HCT116 (cell line): ENCODE measurements around the gene HMBS.

Experiments
- CBX3 ChIP-seq: IDR thresholded peaks from 2 replicates; pipeline ENCODE4 v1.6.1; 2012; ENCODE audit warnings: low read depth
- EGR1 ChIP-seq: IDR thresholded peaks from 2 replicates; pipeline ENCODE4 v1.6.1; 2012; ENCODE audit warnings: low read depth
- EZH2 ChIP-seq: fragments of 200-600 bp; sonication (generic); IDR thresholded peaks from 2 replicates; pipeline ENCODE4 v1.6.1; 2017; ENCODE audit warnings: antibody characterized with exemption, mixed run types
- EZH2phosphoT487 ChIP-seq: fragments of 200-600 bp; IDR thresholded peaks from 2 replicates; pipeline ENCODE4 v1.6.1; 2018; ENCODE audit warnings: antibody characterized with exemption, borderline replicate concordance
- FOSL1 ChIP-seq: IDR thresholded peaks from 2 replicates; pipeline ENCODE4 v1.6.1; 2012; ENCODE audit warnings: low read depth
- POLR2A ChIP-seq: IDR thresholded peaks from 2 replicates; pipeline ENCODE4 v1.7.0; 2011; ENCODE audit warnings: borderline replicate concordance; ENCODE audit not compliant: insufficient read depth, insufficient read length; ENCODE audit errors: extremely low read depth
- SP1 ChIP-seq: IDR thresholded peaks from 2 replicates; pipeline ENCODE4 v1.6.1; 2012; ENCODE audit warnings: low read depth
- ZNF274 ChIP-seq: fragments of 200-500 bp; sonication (Bioruptor generic); IDR thresholded peaks from 2 replicates; pipeline ENCODE4 v1.6.1; 2014; ENCODE audit warnings: mild to moderate bottlenecking, low read depth, low read length, inconsistent platforms
- TF ChIP-seq, protein P1 (sequence below), 3 experiments: fragments of 200-600 bp in 1 of 3; sonication (generic) in 1 of 3; IDR thresholded peaks in 2 of 3; conservative IDR thresholded peaks in 1 of 3; 2 replicates each; pipeline ENCODE4 v1.5.1; 2012 to 2017; ENCODE audit warnings: low read depth in 2 of 3, low read length in 2 of 3, antibody characterized with exemption in 1 of 3, borderline replicate concordance in 1 of 3, control low read depth in 1 of 3, mild to moderate bottlenecking in 1 of 3, mixed read lengths in 1 of 3, mixed run types in 1 of 3, moderate library complexity in 1 of 3; ENCODE audit not compliant: insufficient read depth in 1 of 3
- TF ChIP-seq, protein P2 (sequence below): IDR thresholded peaks from 2 replicates; pipeline ENCODE4 v1.6.1; 2012
- TF ChIP-seq, protein P3 (sequence below): IDR thresholded peaks from 2 replicates; pipeline ENCODE4 v1.6.1; 2011; ENCODE audit warnings: mild to moderate bottlenecking, low read length, moderate library complexity; ENCODE audit not compliant: insufficient replicate concordance; ENCODE audit errors: extremely low read depth
- TF ChIP-seq, protein P4 (sequence below): IDR thresholded peaks from 2 replicates; pipeline ENCODE4 v1.6.1; 2012; ENCODE audit warnings: low read depth

DNA sequence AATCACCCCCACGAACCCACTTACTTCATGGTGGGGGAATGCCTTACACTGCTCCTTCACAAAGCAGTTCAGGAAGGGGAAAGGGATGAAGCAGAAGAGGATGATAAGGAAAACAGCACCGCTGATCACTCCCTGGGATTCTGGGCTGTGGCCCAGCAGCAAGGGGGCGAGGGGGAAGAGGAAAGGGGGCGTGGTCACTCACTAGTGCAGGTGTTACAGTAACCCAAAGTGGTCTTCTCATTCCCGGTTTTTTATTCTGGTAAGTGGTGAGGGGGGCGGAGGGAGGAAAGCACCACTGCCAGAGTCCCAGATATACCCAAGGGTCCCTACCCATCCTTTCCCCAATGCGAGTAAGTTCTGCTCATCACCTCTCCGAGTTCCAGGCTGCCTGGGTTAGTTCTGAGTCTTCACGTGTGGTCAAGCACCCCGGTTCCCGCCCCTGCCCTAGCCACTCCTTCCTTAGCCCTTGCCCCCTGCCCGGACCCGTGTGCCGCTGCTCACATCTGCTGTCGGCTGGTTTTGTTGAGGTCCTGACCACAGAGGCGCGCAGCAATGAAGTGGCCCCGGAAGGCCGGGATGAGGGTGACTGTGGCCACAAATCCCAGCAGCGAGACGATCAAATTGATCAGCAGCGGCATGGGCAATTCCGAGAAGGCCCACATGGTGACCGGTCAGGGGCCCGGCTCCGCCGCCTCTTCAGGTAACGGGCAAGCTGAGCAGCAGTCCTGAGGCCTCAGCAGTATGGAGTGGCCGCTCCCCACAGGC lies 16.5 kb downstream of the HMBS start:
- TF ChIP-seq POLR2A (no peak), FOSL1 (no peak), ZNF274 (no peak), EZH2 (no peak), EZH2phosphoT487 (no peak), EGR1 (no peak), SP1 (no peak), CBX3 (no peak)
- TF ChIP-seq, protein P1, sequence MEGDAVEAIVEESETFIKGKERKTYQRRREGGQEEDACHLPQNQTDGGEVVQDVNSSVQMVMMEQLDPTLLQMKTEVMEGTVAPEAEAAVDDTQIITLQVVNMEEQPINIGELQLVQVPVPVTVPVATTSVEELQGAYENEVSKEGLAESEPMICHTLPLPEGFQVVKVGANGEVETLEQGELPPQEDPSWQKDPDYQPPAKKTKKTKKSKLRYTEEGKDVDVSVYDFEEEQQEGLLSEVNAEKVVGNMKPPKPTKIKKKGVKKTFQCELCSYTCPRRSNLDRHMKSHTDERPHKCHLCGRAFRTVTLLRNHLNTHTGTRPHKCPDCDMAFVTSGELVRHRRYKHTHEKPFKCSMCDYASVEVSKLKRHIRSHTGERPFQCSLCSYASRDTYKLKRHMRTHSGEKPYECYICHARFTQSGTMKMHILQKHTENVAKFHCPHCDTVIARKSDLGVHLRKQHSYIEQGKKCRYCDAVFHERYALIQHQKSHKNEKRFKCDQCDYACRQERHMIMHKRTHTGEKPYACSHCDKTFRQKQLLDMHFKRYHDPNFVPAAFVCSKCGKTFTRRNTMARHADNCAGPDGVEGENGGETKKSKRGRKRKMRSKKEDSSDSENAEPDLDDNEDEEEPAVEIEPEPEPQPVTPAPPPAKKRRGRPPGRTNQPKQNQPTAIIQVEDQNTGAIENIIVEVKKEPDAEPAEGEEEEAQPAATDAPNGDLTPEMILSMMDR (IDR thresholded peaks at IDR 0.05 in 2 of 3, conservative IDR thresholded peaks at IDR 0.05 in 1 of 3; ENCODE audit: borderline replicate concordance in 1 of 3, insufficient read depth in 1 of 3, low read depth in 2 of 3, low read length in 2 of 3), result 0 out of 6 replicates have a peak, but pooled peaks of 1 of the 3 experiments have one; percentile 15
- TF ChIP-seq, protein P2, sequence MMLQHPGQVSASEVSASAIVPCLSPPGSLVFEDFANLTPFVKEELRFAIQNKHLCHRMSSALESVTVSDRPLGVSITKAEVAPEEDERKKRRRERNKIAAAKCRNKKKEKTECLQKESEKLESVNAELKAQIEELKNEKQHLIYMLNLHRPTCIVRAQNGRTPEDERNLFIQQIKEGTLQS, result no peak
- TF ChIP-seq, protein P3, sequence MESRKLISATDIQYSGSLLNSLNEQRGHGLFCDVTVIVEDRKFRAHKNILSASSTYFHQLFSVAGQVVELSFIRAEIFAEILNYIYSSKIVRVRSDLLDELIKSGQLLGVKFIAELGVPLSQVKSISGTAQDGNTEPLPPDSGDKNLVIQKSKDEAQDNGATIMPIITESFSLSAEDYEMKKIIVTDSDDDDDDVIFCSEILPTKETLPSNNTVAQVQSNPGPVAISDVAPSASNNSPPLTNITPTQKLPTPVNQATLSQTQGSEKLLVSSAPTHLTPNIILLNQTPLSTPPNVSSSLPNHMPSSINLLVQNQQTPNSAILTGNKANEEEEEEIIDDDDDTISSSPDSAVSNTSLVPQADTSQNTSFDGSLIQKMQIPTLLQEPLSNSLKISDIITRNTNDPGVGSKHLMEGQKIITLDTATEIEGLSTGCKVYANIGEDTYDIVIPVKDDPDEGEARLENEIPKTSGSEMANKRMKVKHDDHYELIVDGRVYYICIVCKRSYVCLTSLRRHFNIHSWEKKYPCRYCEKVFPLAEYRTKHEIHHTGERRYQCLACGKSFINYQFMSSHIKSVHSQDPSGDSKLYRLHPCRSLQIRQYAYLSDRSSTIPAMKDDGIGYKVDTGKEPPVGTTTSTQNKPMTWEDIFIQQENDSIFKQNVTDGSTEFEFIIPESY, result no peak
- TF ChIP-seq, protein P4, sequence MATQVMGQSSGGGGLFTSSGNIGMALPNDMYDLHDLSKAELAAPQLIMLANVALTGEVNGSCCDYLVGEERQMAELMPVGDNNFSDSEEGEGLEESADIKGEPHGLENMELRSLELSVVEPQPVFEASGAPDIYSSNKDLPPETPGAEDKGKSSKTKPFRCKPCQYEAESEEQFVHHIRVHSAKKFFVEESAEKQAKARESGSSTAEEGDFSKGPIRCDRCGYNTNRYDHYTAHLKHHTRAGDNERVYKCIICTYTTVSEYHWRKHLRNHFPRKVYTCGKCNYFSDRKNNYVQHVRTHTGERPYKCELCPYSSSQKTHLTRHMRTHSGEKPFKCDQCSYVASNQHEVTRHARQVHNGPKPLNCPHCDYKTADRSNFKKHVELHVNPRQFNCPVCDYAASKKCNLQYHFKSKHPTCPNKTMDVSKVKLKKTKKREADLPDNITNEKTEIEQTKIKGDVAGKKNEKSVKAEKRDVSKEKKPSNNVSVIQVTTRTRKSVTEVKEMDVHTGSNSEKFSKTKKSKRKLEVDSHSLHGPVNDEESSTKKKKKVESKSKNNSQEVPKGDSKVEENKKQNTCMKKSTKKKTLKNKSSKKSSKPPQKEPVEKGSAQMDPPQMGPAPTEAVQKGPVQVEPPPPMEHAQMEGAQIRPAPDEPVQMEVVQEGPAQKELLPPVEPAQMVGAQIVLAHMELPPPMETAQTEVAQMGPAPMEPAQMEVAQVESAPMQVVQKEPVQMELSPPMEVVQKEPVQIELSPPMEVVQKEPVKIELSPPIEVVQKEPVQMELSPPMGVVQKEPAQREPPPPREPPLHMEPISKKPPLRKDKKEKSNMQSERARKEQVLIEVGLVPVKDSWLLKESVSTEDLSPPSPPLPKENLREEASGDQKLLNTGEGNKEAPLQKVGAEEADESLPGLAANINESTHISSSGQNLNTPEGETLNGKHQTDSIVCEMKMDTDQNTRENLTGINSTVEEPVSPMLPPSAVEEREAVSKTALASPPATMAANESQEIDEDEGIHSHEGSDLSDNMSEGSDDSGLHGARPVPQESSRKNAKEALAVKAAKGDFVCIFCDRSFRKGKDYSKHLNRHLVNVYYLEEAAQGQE, result no peak
